ENCODE data around the gene ECE1. TPM values are rescaled to one million over a fixed set of nuclear protein-coding genes. Genes with fewer than 3 reads are reported as not detected.

ECE1 gene
- total and polyA plus RNA-seq, 2 of the 13 experiments (the other 11 are each of a cell fraction or from before 2014, with no cell fraction given), result 13.5 to 21.2 TPM

GRCh38 chr1:21269461-21270085 is 20.7 kb downstream of the ECE1 start (continued):
- TF ChIP-seq ZFP62 (CRISPR knock-in tag; IDR thresholded peaks at IDR 0.05), result no peak
- no peak for TF ChIP-seq E2F5 (CRISPR knock-in tag; conservative IDR thresholded peaks at IDR 0.05)
- TF ChIP-seq RBM22 (optimal IDR thresholded peaks at IDR 0.05; ENCODE audit: low read length), result no peak
- no peak for TF ChIP-seq ZBTB40 (IDR thresholded peaks at IDR 0.05)
- no peak; the same call in 1 of the 2 replicates for TF ChIP-seq ZBTB40 (CRISPR knock-in tag; IDR thresholded peaks at IDR 0.05)
- TF ChIP-seq BRD4 (CRISPR knock-in tag; IDR thresholded peaks at IDR 0.05), result no peak
- peak; percentile 68; the same call in 1 of the 2 replicates for TF ChIP-seq STAT6 (CRISPR knock-in tag; IDR thresholded peaks at IDR 0.05; ENCODE audit: borderline replicate concordance)
- no peak for TF ChIP-seq NFYB (CRISPR knock-in tag; IDR thresholded peaks at IDR 0.05)
- TF ChIP-seq ZNF816 (CRISPR knock-in tag; IDR thresholded peaks at IDR 0.05; ENCODE audit: borderline replicate concordance), result no peak
- TF ChIP-seq SMAD9 (CRISPR knock-in tag; IDR thresholded peaks at IDR 0.05), result no peak
- TF ChIP-seq ZBTB42 (CRISPR knock-in tag; IDR thresholded peaks at IDR 0.05), result no peak
- no peak for TF ChIP-seq GPBP1L1 (CRISPR knock-in tag; IDR thresholded peaks at IDR 0.05)
- TF ChIP-seq ZNF83 (CRISPR knock-in tag; IDR thresholded peaks at IDR 0.05; ENCODE audit: borderline replicate concordance), result no peak
- TF ChIP-seq ZNF121 (CRISPR knock-in tag; IDR thresholded peaks at IDR 0.05), result peak; percentile 66; the same call in 1 of the 2 replicates
- TF ChIP-seq ZNF44 (CRISPR knock-in tag; IDR thresholded peaks at IDR 0.05), result peak; percentile 33; the same call in 1 of the 2 replicates

Data from HepG2 (cell line).